ENCODE measurements around the gene CD164. TPM values are rescaled to one million over a fixed set of nuclear protein-coding genes. Genes with fewer than 3 reads are reported as not detected.

The CD164 gene
- total and polyA plus RNA-seq, 8 donors: 53.6 to 147 (median 104) TPM

DNA sequence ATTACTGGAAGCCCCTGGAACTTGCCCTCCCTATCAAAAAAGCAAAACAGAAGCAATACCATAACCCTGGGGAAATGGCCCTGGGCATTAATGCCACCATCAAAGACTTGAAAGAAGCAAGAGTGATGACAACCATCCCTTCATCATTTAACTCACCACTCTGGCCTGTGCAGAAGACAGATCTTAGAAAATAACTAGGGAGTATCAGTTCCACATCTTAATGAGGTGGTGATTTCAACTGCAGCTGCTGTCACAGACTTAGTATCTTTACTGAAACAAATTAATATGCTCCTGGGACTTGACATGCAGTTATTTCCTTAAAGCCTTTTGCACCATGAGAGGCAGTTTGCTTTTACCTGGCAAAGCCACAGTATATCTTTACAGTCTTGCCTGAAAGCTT is 24.1 kb downstream of the CD164 start:
- no peak for DNase-seq

DNA sequence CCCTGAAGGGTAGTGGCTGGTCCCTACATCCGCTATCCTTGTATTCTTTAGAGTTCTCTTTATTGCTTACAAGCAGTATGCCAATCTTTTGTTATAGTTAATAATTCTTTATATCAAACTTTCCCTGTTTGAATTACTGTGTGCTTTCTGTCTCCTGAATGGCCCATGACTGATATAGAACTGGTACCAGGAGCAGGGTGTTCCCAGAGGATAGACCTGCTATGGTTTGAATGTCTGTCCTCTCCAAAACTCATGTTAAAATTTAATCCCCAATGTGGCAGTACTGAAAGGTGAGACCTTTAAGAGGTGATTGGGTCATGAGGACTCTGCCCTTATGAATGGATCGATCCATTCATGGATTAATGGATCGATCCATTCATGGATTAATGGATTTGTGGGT is 26.0 kb downstream of the CD164 start:
- Histone ChIP-seq H3K36me3 (peaks cover 0 to 4% (median 0%) of the 10 kb centered on the region in 3 donors), H3K9me3 (no peaks in the 10 kb centered on the region), H3K27me3 (no peaks in the 10 kb centered on the region), H3K4me1 (no peaks in the 10 kb centered on the region), H3K4me3 (no peak overlapping the region), H3K27ac (no peak overlapping the region)
- intact Hi-C loops (cut with DNase I): no loop called here
- no peak for DNase-seq
- TF ChIP-seq, protein P1, sequence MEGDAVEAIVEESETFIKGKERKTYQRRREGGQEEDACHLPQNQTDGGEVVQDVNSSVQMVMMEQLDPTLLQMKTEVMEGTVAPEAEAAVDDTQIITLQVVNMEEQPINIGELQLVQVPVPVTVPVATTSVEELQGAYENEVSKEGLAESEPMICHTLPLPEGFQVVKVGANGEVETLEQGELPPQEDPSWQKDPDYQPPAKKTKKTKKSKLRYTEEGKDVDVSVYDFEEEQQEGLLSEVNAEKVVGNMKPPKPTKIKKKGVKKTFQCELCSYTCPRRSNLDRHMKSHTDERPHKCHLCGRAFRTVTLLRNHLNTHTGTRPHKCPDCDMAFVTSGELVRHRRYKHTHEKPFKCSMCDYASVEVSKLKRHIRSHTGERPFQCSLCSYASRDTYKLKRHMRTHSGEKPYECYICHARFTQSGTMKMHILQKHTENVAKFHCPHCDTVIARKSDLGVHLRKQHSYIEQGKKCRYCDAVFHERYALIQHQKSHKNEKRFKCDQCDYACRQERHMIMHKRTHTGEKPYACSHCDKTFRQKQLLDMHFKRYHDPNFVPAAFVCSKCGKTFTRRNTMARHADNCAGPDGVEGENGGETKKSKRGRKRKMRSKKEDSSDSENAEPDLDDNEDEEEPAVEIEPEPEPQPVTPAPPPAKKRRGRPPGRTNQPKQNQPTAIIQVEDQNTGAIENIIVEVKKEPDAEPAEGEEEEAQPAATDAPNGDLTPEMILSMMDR (IDR thresholded peaks at IDR 0.05): no peak
- 97 to 98% methylated on average over 3 of the region's 3 CpGs for WGBS, 2 donors
- no peak for FAIRE-seq
- ATAC-seq: no peak

More for the DNA sequence above, 24.1 kb downstream of the CD164 start:
- ATAC-seq (no peak), FAIRE-seq (no peak)
- peaks cover 0 to 4% (median 0%) of the 10 kb centered on the region in 3 donors for H3K36me3 ChIP-seq
- no peak overlapping the region for H3K4me3 ChIP-seq
- H3K27ac ChIP-seq: no peak overlapping the region
- no peaks in the 10 kb centered on the region for H3K4me1 ChIP-seq
- no peaks in the 10 kb centered on the region for H3K27me3 ChIP-seq
- intact Hi-C loops (cut with DNase I): no loop called here
- H3K9me3 ChIP-seq: no peaks in the 10 kb centered on the region
- TF ChIP-seq, protein P1 (IDR thresholded peaks at IDR 0.05): no peak

DNA sequence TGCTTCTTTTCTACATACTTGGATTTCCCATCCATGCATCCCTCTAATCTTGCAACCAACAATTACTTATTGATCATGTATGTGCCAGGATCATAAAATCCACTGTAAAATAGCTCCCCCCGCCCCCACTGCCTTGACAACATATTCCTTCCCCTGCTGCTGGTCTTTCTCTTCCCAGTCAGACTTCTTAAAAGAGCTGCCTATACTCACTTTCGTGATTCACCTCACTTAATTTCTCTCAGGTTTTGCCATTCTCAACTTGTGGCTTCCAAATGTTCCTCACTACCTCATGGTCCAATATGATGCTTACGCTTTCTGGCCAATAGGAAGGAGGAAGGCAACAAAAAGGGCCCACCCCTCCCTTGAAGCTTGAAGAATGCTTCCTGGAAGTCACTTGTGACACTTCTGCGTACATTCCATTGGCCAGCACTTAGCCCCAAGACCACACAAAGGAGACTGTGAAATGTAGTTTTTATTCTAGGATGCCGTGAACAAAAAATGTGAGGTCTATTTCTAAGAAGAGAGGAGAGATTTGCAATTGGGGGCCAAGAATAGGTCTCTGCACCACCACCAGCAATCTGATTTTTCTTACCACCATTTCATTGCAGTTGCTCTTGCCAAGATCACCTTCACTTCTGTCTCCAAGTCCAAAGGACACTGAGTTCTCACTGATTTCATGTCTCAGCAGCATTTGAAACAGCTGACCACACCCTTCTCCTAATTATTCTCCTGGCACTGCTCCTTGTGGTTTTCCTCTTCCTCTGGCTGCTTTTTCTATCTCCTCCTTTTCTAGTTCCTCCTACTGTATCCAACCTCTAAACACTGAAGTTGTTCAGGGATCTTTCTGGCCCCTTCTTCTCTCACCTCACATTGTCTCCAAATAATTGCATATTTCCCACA is 30.8 kb downstream of the CD164 start:
- Histone ChIP-seq H3K36me3 (no peaks in the 10 kb centered on the region), H3K27me3 (no peaks in the 10 kb centered on the region), H3K4me1 (peaks cover 10 to 13% (median 10%) of the 10 kb centered on the region in 3 donors), H3K4me3 (no peak overlapping the region), H3K9me3 (no peaks in the 10 kb centered on the region), H3K27ac (no peak overlapping the region)
- ATAC-seq (no peak), DNase-seq (no peak), FAIRE-seq (no peak)
- TF ChIP-seq, protein P1 (IDR thresholded peaks at IDR 0.05): no peak
- intact Hi-C loops (cut with DNase I): no loop called here
- WGBS, 2 donors: 97 to 100% methylated on average over 5 of the region's 5 CpGs

DNA sequence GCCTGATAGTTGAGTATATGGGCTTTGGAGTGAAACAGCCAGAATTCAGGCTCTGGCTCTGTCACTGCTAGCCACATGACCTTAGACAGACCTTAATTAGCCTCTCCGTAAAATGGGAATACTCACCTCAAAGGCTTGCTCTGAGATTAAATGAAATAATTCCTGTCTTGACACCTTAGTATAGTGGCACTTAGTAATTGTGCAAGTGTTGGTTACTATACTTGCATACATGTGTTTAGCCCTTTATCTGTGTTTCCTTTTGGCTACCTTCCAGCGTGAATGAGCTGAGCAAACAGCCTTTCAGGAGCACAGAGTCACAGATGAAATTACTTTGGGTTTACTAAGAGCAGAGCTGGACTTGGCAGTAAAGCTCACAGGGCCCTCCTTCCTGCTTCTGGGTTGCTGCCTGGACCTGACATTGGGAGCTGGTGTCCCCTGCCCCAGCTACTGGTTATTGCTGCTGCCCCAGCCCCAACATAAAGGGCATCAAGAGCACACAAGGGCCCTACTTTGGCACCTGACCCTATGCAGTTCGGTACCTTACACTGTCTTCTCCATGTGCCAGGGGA is 32.8 kb downstream of the CD164 start:
- no peaks in the 10 kb centered on the region for H3K27me3 ChIP-seq
- 12 to 13% methylated on average over 3 of the region's 3 CpGs for WGBS, 2 donors
- no peaks in the 10 kb centered on the region for H3K9me3 ChIP-seq
- ATAC-seq (peak; percentile 93 to 95 (median 95)), FAIRE-seq (no peak), DNase-seq (peak in 4 of 6 donors; percentile 56 to 77 (median 76))
- no peaks in the 10 kb centered on the region for H3K36me3 ChIP-seq
- H3K4me1 ChIP-seq: peaks cover 10 to 13% (median 10%) of the 10 kb centered on the region in 3 donors
- no peak overlapping the region for H3K4me3 ChIP-seq
- intact Hi-C loops (cut with DNase I): no loop called here
- H3K27ac ChIP-seq: peak overlapping the region in 3 of 4 donors; percentile 41 to 65 (median 60)
- TF ChIP-seq, protein P1 (IDR thresholded peaks at IDR 0.05): no peak
